ENCODE results near the gene GPC5.

GPC5 gene

DNA sequence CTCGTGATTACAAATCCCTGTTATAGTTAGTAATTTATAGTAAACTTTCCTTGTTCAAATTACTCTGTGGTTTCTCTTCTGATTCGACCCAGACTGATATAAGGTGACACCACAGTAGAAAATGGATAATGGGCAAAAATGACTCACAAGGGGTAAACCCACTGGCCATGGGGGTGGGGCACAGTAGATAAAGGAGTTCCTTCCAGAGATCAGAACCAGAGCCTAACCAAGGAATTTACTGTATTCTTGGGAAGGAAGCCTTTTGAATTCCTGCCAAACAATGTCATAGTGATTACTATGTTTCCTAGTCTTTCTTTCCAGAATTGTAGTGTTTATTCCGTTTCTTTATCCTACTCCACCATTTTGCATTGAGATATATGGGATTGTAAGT, 29.0 kb upstream of the GPC5 start:
- Histone ChIP-seq H3K9me3 (ENCODE audit: low read length) (no peaks in the 10 kb centered on the region), H3K4me2 (ENCODE audit: low read length) (no peak overlapping the region), H3K79me2 (ENCODE audit: insufficient read depth, low read length) (no peaks in the 10 kb centered on the region), H2AFZ (ENCODE audit: low read length) (no peak overlapping the region), H3K27ac (ENCODE audit: low read depth, low read length, poor library complexity, severe bottlenecking) (no peak overlapping the region), H3K36me3 (ENCODE audit: insufficient read depth, low read length) (no peaks in the 10 kb centered on the region), H3K9me2 (ENCODE audit: low read depth, low read length) (no peaks in the 10 kb centered on the region), H3K9ac (ENCODE audit: low read length) (no peak overlapping the region), H3F3A (ENCODE audit: insufficient read depth, low read length) (0 out of 2 replicates have a peak, but pooled peaks cover 2% of the 10 kb centered on the region), H4K20me1 (ENCODE audit: insufficient read depth, low read length) (no peaks in the 10 kb centered on the region), H3K4me3 (ENCODE audit: low read depth, low read length, poor library complexity, severe bottlenecking) (no peak overlapping the region), H3K27me3 (ENCODE audit: insufficient read depth, low read length) (no peaks in the 10 kb centered on the region), H3K4me1 (ENCODE audit: insufficient read depth, low read length, severe bottlenecking) (no peaks in the 10 kb centered on the region)
- TF ChIP-seq EZH2 (IDR thresholded peaks at IDR 0.05; ENCODE audit: borderline replicate concordance, low read length) (no peak), CTCF (IDR thresholded peaks at IDR 0.05; ENCODE audit: low read length) (no peak)

GRCh38 chr13:91370501-91370900, 27.9 kb upstream of the GPC5 start:
- no peaks in the 10 kb centered on the region for H3K36me3 ChIP-seq (ENCODE audit: insufficient read depth, low read length)
- TF ChIP-seq EZH2 (IDR thresholded peaks at IDR 0.05; ENCODE audit: borderline replicate concordance, low read length) (no peak), CTCF (IDR thresholded peaks at IDR 0.05; ENCODE audit: low read length) (no peak)

GRCh38 chr13:91372911-91373310, 25.5 kb upstream of the GPC5 start:
- no peaks in the 10 kb centered on the region for H3K36me3 ChIP-seq (ENCODE audit: insufficient read depth, low read length)
- no peaks in the 10 kb centered on the region for H3K79me2 ChIP-seq (ENCODE audit: insufficient read depth, low read length)
- H3K4me2 ChIP-seq (ENCODE audit: low read length): no peak overlapping the region
- H3K4me3 ChIP-seq (ENCODE audit: low read depth, low read length, poor library complexity, severe bottlenecking): no peak overlapping the region
- H3K27me3 ChIP-seq (ENCODE audit: insufficient read depth, low read length): no peaks in the 10 kb centered on the region
- no peaks in the 10 kb centered on the region for H3K9me3 ChIP-seq (ENCODE audit: low read length)
- H4K20me1 ChIP-seq (ENCODE audit: insufficient read depth, low read length): no peaks in the 10 kb centered on the region
- no peaks in the 10 kb centered on the region for H3F3A ChIP-seq (ENCODE audit: insufficient read depth, low read length)
- no peaks in the 10 kb centered on the region for H3K9me2 ChIP-seq (ENCODE audit: low read depth, low read length)
- H3K27ac ChIP-seq (ENCODE audit: low read depth, low read length, poor library complexity, severe bottlenecking): no peak overlapping the region
- no peak for TF ChIP-seq CTCF (IDR thresholded peaks at IDR 0.05; ENCODE audit: low read length)
- no peak overlapping the region for H3K9ac ChIP-seq (ENCODE audit: low read length)
- no peaks in the 10 kb centered on the region for H3K4me1 ChIP-seq (ENCODE audit: insufficient read depth, low read length, severe bottlenecking)
- no peak overlapping the region for H2AFZ ChIP-seq (ENCODE audit: low read length)

More at GRCh38 chr13:91370501-91370900, 27.9 kb upstream of the GPC5 start:
- Histone ChIP-seq H3K79me2 (ENCODE audit: insufficient read depth, low read length) (no peaks in the 10 kb centered on the region), H3F3A (ENCODE audit: insufficient read depth, low read length) (no peaks in the 10 kb centered on the region), H2AFZ (ENCODE audit: low read length) (no peak overlapping the region), H3K27me3 (ENCODE audit: insufficient read depth, low read length) (no peaks in the 10 kb centered on the region), H3K9me3 (ENCODE audit: low read length) (no peaks in the 10 kb centered on the region), H3K4me2 (ENCODE audit: low read length) (no peak overlapping the region), H3K4me3 (ENCODE audit: low read depth, low read length, poor library complexity, severe bottlenecking) (no peak overlapping the region), H3K9ac (ENCODE audit: low read length) (no peak overlapping the region), H3K27ac (ENCODE audit: low read depth, low read length, poor library complexity, severe bottlenecking) (no peak overlapping the region), H3K9me2 (ENCODE audit: low read depth, low read length) (no peaks in the 10 kb centered on the region), H4K20me1 (ENCODE audit: insufficient read depth, low read length) (no peaks in the 10 kb centered on the region), H3K4me1 (ENCODE audit: insufficient read depth, low read length, severe bottlenecking) (no peaks in the 10 kb centered on the region)

Measured in OCI-LY1 (cell line).